EH (cell line): Measurements from ENCODE around the gene GLI2.

Source experiments
- DNase-seq: peaks from one replicate; pipeline ENCODE4 v3.0.0-alpha.2; 2015; ENCODE audit warnings: low read depth

The GLI2 gene

GRCh38 chr2:120735746-120736170 lies at the start of gene GLI2:
Gene GLI2 (plus strand): TSS chr2:120735868. CDS start chr2:120797321, 61,453 bp downstream.
- peak; percentile 89 for DNase-seq

GRCh38 chr2:120685974-120686297 lies 49.7 kb upstream of the GLI2 start:
- DNase-seq, result no peak

GRCh38 chr2:120686511-120687168 lies 49.0 kb upstream of the GLI2 start:
- no peak for DNase-seq

- DNase-seq, result no peak
Observed at GRCh38 chr2:120687210-120687609, 48.5 kb upstream of the GLI2 start.

GRCh38 chr2:120690521-120690920 lies 45.1 kb upstream of the GLI2 start:
- DNase-seq, result no peak

GRCh38 chr2:120691410-120691809 lies 44.3 kb upstream of the GLI2 start:
- no peak for DNase-seq

- DNase-seq, result no peak
Observed at GRCh38 chr2:120692691-120693090, 43.0 kb upstream of the GLI2 start.

GRCh38 chr2:120693121-120693520 lies 42.5 kb upstream of the GLI2 start:
- DNase-seq, result peak; percentile 50

- DNase-seq, result no peak
Observed at GRCh38 chr2:120694034-120694433, 41.6 kb upstream of the GLI2 start.

GRCh38 chr2:120697471-120697870 lies 38.2 kb upstream of the GLI2 start:
- DNase-seq, result no peak

- no peak for DNase-seq
Observed at GRCh38 chr2:120699292-120699691, 36.4 kb upstream of the GLI2 start.

GRCh38 chr2:120700659-120701058 lies 35.0 kb upstream of the GLI2 start:
- no peak for DNase-seq

- no peak for DNase-seq
Observed at GRCh38 chr2:120701096-120701495, 34.6 kb upstream of the GLI2 start.

GRCh38 chr2:120701499-120701898 lies 34.2 kb upstream of the GLI2 start:
- no peak for DNase-seq

- no peak for DNase-seq
Observed at GRCh38 chr2:120702061-120702460, 33.6 kb upstream of the GLI2 start.

- DNase-seq, result no peak
Observed at GRCh38 chr2:120702801-120703200, 32.9 kb upstream of the GLI2 start.

GRCh38 chr2:120703330-120703994 lies 32.2 kb upstream of the GLI2 start:
- DNase-seq, result peak; percentile 75

GRCh38 chr2:120704696-120705095 lies 31.0 kb upstream of the GLI2 start:
- DNase-seq, result no peak

- DNase-seq, result peak; percentile 36
Observed at GRCh38 chr2:120707816-120708215, 27.9 kb upstream of the GLI2 start.

- no peak for DNase-seq
Observed at GRCh38 chr2:120708944-120709607, 26.6 kb upstream of the GLI2 start.

- no peak for DNase-seq
Observed at GRCh38 chr2:120709608-120710041, 26.0 kb upstream of the GLI2 start.

GRCh38 chr2:120710256-120710655 lies 25.4 kb upstream of the GLI2 start:
- peak; percentile 73 for DNase-seq

- peak; percentile 47 for DNase-seq
Observed at GRCh38 chr2:120711694-120712093, 24.0 kb upstream of the GLI2 start.
